Effector memory CD4-positive, alpha-beta T cell (primary cell): ENCODE measurements around the gene HLA-DMB.
A peak's percentile ranks its signal among the peaks of the same experiment; 100 is the strongest.

Experiments
- DNase-seq, 3 donors: peaks; one replicate each; pipeline ENCODE4 v3.0.0-alpha.2; 2020
- H3K27ac ChIP-seq: 2 replicates; pipeline ENCODE4 v1.7.0; 2013; ENCODE audit warnings: mild to moderate bottlenecking, low read length, moderate library complexity; ENCODE audit not compliant: insufficient read depth, poor library complexity, severe bottlenecking
- H3K27me3 ChIP-seq: replicated peaks from 2 replicates; pipeline ENCODE4 v1.7.0; 2013; ENCODE audit warnings: mild to moderate bottlenecking, low read length; ENCODE audit not compliant: insufficient read depth, control insufficient read depth, poor library complexity, severe bottlenecking
- H3K36me3 ChIP-seq: 2 replicates; pipeline ENCODE4 v1.7.0; 2013; ENCODE audit warnings: mild to moderate bottlenecking, low read length, moderate library complexity; ENCODE audit not compliant: control insufficient read depth, insufficient read depth
- H3K4me1 ChIP-seq: 2 replicates; pipeline ENCODE4 v1.7.0; 2013; ENCODE audit warnings: low read length, mild to moderate bottlenecking; ENCODE audit not compliant: control insufficient read depth, insufficient read depth, poor library complexity, severe bottlenecking
- H3K4me3 ChIP-seq: 2 replicates; pipeline ENCODE4 v1.7.0; 2013; ENCODE audit warnings: low read length, low read depth, mild to moderate bottlenecking; ENCODE audit not compliant: insufficient read depth, poor library complexity, severe bottlenecking
- H3K9me3 ChIP-seq: 2 replicates; pipeline ENCODE4 v1.7.0; 2013; ENCODE audit warnings: mild to moderate bottlenecking, low read length, moderate library complexity; ENCODE audit not compliant: control insufficient read depth

The HLA-DMB gene

GRCh38 chr6:32977953-32978324 is 37.1 kb upstream of the HLA-DMB start:
- H3K9me3 ChIP-seq = no peaks in the 10 kb centered on the region

GRCh38 chr6:32977272-32977952 is 36.6 kb upstream of the HLA-DMB start:
- no peak for DNase-seq
- Histone ChIP-seq H3K9me3 (no peaks in the 10 kb centered on the region), H3K27me3 (no peaks in the 10 kb centered on the region), H3K4me1 (peaks cover 26% of the 10 kb centered on the region), H3K36me3 (peaks cover 83% of the 10 kb centered on the region), H3K27ac (peak overlapping the region; percentile 11), H3K4me3 (no peak overlapping the region)

More at GRCh38 chr6:32977953-32978324, 37.1 kb upstream of the HLA-DMB start:
- Histone ChIP-seq H3K27me3 (no peaks in the 10 kb centered on the region), H3K27ac (peak overlapping the region; percentile 11), H3K36me3 (peaks cover 77% of the 10 kb centered on the region), H3K4me3 (no peak overlapping the region), H3K4me1 (peaks cover 26% of the 10 kb centered on the region)
- no peak for DNase-seq

DNA sequence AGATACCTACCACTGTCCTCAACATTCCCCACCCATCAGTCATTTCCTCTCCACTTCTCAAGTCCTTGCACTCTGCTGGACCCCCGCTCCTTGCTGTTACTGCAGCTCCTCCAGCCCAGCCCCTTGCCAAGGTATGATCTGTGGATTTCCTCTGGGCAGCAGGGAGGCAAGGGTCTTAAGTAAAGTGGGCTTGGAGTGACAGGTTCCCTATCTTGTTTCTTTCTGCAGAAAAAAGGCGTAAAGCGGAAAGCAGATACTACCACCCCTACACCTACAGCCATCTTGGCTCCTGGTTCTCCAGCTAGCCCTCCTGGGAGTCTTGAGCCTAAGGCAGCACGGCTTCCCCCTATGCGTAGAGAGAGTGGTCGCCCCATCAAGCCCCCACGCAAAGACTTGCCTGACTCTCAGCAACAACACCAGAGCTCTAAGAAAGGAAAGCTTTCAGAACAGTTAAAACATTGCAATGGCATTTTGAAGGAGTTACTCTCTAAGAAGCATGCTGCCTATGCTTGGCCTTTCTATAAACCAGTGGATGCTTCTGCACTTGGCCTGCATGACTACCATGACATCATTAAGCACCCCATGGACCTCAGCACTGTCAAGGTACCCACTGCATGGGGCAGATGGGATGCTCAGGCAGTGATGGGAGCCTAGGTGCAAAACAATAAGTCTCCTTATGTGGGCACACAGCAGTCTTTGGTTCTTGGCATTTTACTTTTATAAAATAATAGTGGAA is 35.7 kb upstream of the HLA-DMB start:
- Histone ChIP-seq H3K9me3 (no peaks in the 10 kb centered on the region), H3K4me3 (no peak overlapping the region), H3K4me1 (peaks cover 26% of the 10 kb centered on the region), H3K36me3 (peaks cover 82% of the 10 kb centered on the region), H3K27ac (no peak overlapping the region), H3K27me3 (no peaks in the 10 kb centered on the region)
- DNase-seq = no peak

- no peak overlapping the region for H3K4me3 ChIP-seq
- no peak overlapping the region for H3K27ac ChIP-seq
- no peaks in the 10 kb centered on the region for H3K27me3 ChIP-seq
- no peaks in the 10 kb centered on the region for H3K9me3 ChIP-seq
- peaks cover 76% of the 10 kb centered on the region for H3K36me3 ChIP-seq
- no peak for DNase-seq
- peaks cover 26% of the 10 kb centered on the region for H3K4me1 ChIP-seq
Observed at GRCh38 chr6:32975886-32976285, 35.1 kb upstream of the HLA-DMB start.

GRCh38 chr6:32974541-32975308 is 33.9 kb upstream of the HLA-DMB start:
- no peak for DNase-seq
- peaks cover 65% of the 10 kb centered on the region for H3K36me3 ChIP-seq
- H3K27ac ChIP-seq = peak overlapping the region; percentile 78
- H3K4me1 ChIP-seq = peaks cover 28% of the 10 kb centered on the region
- H3K4me3 ChIP-seq = peak overlapping the region; percentile 94
- no peaks in the 10 kb centered on the region for H3K27me3 ChIP-seq
- no peaks in the 10 kb centered on the region for H3K9me3 ChIP-seq

- H3K36me3 ChIP-seq = peaks cover 58% of the 10 kb centered on the region
- no peaks in the 10 kb centered on the region for H3K27me3 ChIP-seq
- no peaks in the 10 kb centered on the region for H3K9me3 ChIP-seq
- peak overlapping the region; percentile 94 for H3K4me3 ChIP-seq
- peaks cover 30% of the 10 kb centered on the region for H3K4me1 ChIP-seq
- peak in 1 of 3 donors; percentile 26 for DNase-seq
- H3K27ac ChIP-seq = peak overlapping the region; percentile 78
Observed at GRCh38 chr6:32974016-32974333, 33.1 kb upstream of the HLA-DMB start.

GRCh38 chr6:32973144-32974015 is 32.6 kb upstream of the HLA-DMB start:
- DNase-seq = peak; percentile 59 to 72 (median 68)
- H3K9me3 ChIP-seq = no peaks in the 10 kb centered on the region
- H3K4me3 ChIP-seq = peak overlapping the region; percentile 94
- H3K27ac ChIP-seq = peak overlapping the region; percentile 78
- peaks cover 52% of the 10 kb centered on the region for H3K36me3 ChIP-seq
- peaks cover 30% of the 10 kb centered on the region for H3K4me1 ChIP-seq
- H3K27me3 ChIP-seq = no peaks in the 10 kb centered on the region

- peak overlapping the region; percentile 94 for H3K4me3 ChIP-seq
- peaks cover 43% of the 10 kb centered on the region for H3K36me3 ChIP-seq
- peaks cover 33% of the 10 kb centered on the region for H3K4me1 ChIP-seq
- no peaks in the 10 kb centered on the region for H3K27me3 ChIP-seq
- DNase-seq = peak; percentile 46 to 55 (median 52)
- H3K9me3 ChIP-seq = no peaks in the 10 kb centered on the region
- H3K27ac ChIP-seq = peak overlapping the region; percentile 78
Observed at GRCh38 chr6:32972353-32973143, 31.7 kb upstream of the HLA-DMB start.
